ENCODE data around the gene TRPC4AP.

- no peak for TF ChIP-seq CTCF (IDR thresholded peaks at IDR 0.05)
- TF ChIP-seq POLR2AphosphoS5 (IDR thresholded peaks at IDR 0.05): no peak
- no peak for TF ChIP-seq POLR2A (IDR thresholded peaks at IDR 0.05)
- no peak for TF ChIP-seq EP300 (IDR thresholded peaks at IDR 0.05; ENCODE audit: low read depth)
These were observed 42.3 kb upstream of the TRPC4AP start for GRCh38 chr20:35134880-35135279.

Data from transverse colon (tissue), 4 donors.